Heart right ventricle (tissue), 16 donors: Measurements from ENCODE around the gene GNPDA1. TPM values are rescaled to one million over a fixed set of nuclear protein-coding genes. Genes with fewer than 3 reads are reported as not detected.
"Not testable (repeated sequence)": the region's sequence is repeated elsewhere in the genome, so short reads cannot be mapped to it uniquely, and the experiment has no call there.

Experiments used
- ATAC-seq, 8 donors: fragments of 200-7000 bp; cut with Tn5 transposase; one replicate each; pipeline ENCODE4 v1.9.1; 2020; ENCODE audit warnings: mild to moderate bottlenecking in 8 of 8, moderate library complexity in 8 of 8, moderate number of reproducible peaks in 1 of 8
- DNase-seq, 2 donors: peaks; one replicate each; pipeline ENCODE4 v3.0.0-alpha.2; 2020
- H3K27ac ChIP-seq, 10 donors: fragments of 200-600 bp; sonication (generic) in 2 of 10; one replicate each; pipeline versions ENCODE4 v1.5.0 to v1.8.0; 2020 to 2022; ENCODE audit warnings: mild to moderate bottlenecking in 3 of 10
- H3K27me3 ChIP-seq, 7 donors: fragments of 200-600 bp; one replicate each; pipeline ENCODE4 v1.8.0; 2021 to 2022; ENCODE audit warnings: mild to moderate bottlenecking in 2 of 7
- H3K36me3 ChIP-seq, 9 donors: fragments of 200-600 bp; sonication (generic) in 1 of 9; one replicate each; pipeline versions ENCODE4 v1.5.0 to v1.8.0; 2020 to 2022; ENCODE audit warnings: mild to moderate bottlenecking in 2 of 9
- H3K4me1 ChIP-seq, 9 donors: fragments of 200-600 bp; sonication (generic) in 1 of 9; one replicate each; pipeline versions ENCODE4 v1.5.0 to v1.8.0; 2020 to 2022; ENCODE audit warnings: mild to moderate bottlenecking in 4 of 9
- H3K4me3 ChIP-seq, 10 donors: fragments of 200-600 bp; sonication (generic) in 2 of 10; one replicate each; pipeline versions ENCODE4 v1.5.0 to v1.8.0; 2020 to 2022; ENCODE audit warnings: mild to moderate bottlenecking in 7 of 10, moderate library complexity in 2 of 10
- H3K9me3 ChIP-seq, 11 donors: fragments of 200-600 bp in 10 of 11; sonication (generic) in 2 of 11; one replicate each; pipeline versions ENCODE4 v1.5.0 to v1.8.0; 2013 to 2022; ENCODE audit warnings: mild to moderate bottlenecking in 2 of 11, control low read depth in 1 of 11, moderate library complexity in 1 of 11
- WGBS, 2 donors: extraction: QIAGEN DNeasy Blood & Tissue Kit; methylation state at CpG; one replicate each; pipeline ENCODE4 v1.1.7; 2013; ENCODE audit warnings: inconsistent platforms in 1 of 2; 5-methylcytosine and 5-hydroxymethylcytosine counted together
- intact Hi-C, 10 donors: fragments of 100-400 bp; cut with DNase I; formaldehyde crosslinking; loops; one replicate each; pipeline versions ENCODE4 v1.11.1 to v1.14.2; 2022
- polyA plus RNA-seq, 2 donors: library from polyadenylated mRNA; stranded (reverse); fragments of 200-250 nt; gene quantifications; one replicate each; pipeline ENCODE4 v1.2.3, GENCODE V29; 2013
- total RNA-seq, 10 donors: library from RNA; stranded (reverse); fragmentation: NEBNext Ultra II Directional in 3 of 10; extraction: Animal tissue kit (Norgen Biotek cat#: 25700) in 3 of 10; gene quantifications; one replicate each; pipeline versions ENCODE4 v1.2.1 to v1.2.4, GENCODE V29; 2021 to 2023
- TF ChIP-seq, protein P1 (sequence below), 9 donors: fragments of 200-600 bp; sonication (generic) in 2 of 9; IDR thresholded peaks; one replicate each; pipeline versions ENCODE4 v1.5.0 to v1.8.0; 2021 to 2022; ENCODE audit warnings: antibody characterized with exemption in 9 of 9, mild to moderate bottlenecking in 5 of 9, moderate library complexity in 1 of 9
- donor health status: Arrhythmogenic right ventricular cardiomyopathy.
- donor health status: ischemic (EF 13 %, LVEDD 7.1; RV severe dilation, severe dysfunction).
- donor health status: healthy with polysubstance abuse.
- donor health status: DM: no; HTN: yes; CAD: no.
- donor health status: DM: no; HTN: no; CAD: no.
- donor health status: ischemic (EF 25% LVEDD 6.9; RV normal size, moderate dysfunction).
- donor health status: ischemic (EF 25% LVEDD 5.7; RV mildly dilated, moderate dysfunction).
- donor health status: healthy.
- donor health status: DM: yes; HTN: yes; CAD: no.
- donor health status: Ischemic cardiomyopathy.
- donor health status: ischemic (EF 35%, LVEDD 5.7; RV mildly dilated, moderate dysfunction).
- donor health status: nonischemic (EF 11% LVEDD 7.7; RV severe dilation, severe dysfunction).
- donor health status: DM: yes; HTN: yes; CAD: no.
- donor health status: PGD.
- donor health status: ischemic (EF 29% LVEDD 5.4; RV normal size, mild dysfunction).
- donor health status: nonischemic (EF 23%, LVEDD 6.1; RV moderate dilation, normal function).

GNPDA1 gene
- total and polyA plus RNA-seq, 12 donors = 11.6 to 24.3 (median 20.3) TPM

- H3K4me3 ChIP-seq = no peak overlapping the region
- intact Hi-C loops = no loop called here
- ATAC-seq (no peak), DNase-seq (no peak)
- H3K9me3 ChIP-seq = no peaks in the 10 kb centered on the region
- H3K4me1 ChIP-seq = peaks cover 0 to 8% (median 0%) of the 10 kb centered on the region in 9 donors
- no peak overlapping the region for H3K27ac ChIP-seq
- no peaks in the 10 kb centered on the region for H3K27me3 ChIP-seq
- TF ChIP-seq, protein P1, sequence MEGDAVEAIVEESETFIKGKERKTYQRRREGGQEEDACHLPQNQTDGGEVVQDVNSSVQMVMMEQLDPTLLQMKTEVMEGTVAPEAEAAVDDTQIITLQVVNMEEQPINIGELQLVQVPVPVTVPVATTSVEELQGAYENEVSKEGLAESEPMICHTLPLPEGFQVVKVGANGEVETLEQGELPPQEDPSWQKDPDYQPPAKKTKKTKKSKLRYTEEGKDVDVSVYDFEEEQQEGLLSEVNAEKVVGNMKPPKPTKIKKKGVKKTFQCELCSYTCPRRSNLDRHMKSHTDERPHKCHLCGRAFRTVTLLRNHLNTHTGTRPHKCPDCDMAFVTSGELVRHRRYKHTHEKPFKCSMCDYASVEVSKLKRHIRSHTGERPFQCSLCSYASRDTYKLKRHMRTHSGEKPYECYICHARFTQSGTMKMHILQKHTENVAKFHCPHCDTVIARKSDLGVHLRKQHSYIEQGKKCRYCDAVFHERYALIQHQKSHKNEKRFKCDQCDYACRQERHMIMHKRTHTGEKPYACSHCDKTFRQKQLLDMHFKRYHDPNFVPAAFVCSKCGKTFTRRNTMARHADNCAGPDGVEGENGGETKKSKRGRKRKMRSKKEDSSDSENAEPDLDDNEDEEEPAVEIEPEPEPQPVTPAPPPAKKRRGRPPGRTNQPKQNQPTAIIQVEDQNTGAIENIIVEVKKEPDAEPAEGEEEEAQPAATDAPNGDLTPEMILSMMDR (IDR thresholded peaks at IDR 0.05) = no peak
- no peaks in the 10 kb centered on the region for H3K36me3 ChIP-seq
- 91 to 92% methylated on average over 13 of the region's 13 CpGs for WGBS, 2 donors
Observed at GRCh38 chr5:142036918-142037317, 24.1 kb upstream of the GNPDA1 start.

DNA sequence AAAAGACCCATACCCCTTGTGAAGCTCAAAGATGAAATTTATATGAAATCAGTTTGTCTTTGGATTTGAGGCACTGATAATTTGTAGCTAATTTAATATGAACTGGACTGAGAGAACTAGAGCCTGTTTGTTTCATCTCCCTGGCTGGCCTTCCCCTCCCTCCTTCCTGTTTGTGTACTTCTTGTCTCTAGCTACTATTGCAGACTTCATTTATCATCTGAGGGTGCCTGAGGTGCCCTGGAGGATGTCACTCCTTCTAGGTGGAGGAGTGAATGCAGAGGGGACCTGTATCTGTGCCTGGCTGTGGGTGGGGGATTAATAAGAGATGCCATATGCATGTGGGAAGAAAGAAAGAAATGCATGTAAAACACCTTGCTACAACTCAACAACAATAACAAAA is 22.2 kb upstream of the GNPDA1 start:
- TF ChIP-seq, protein P1 (IDR thresholded peaks at IDR 0.05) = no peak
- intact Hi-C loops = no loop called here
- Histone ChIP-seq H3K27ac (no peak overlapping the region), H3K27me3 (no peaks in the 10 kb centered on the region), H3K4me3 (no peak overlapping the region), H3K36me3 (no peaks in the 10 kb centered on the region), H3K9me3 (no peaks in the 10 kb centered on the region), H3K4me1 (peaks cover 0 to 8% (median 0%) of the 10 kb centered on the region in 9 donors)
- no peak for DNase-seq
- no peak for ATAC-seq

DNA sequence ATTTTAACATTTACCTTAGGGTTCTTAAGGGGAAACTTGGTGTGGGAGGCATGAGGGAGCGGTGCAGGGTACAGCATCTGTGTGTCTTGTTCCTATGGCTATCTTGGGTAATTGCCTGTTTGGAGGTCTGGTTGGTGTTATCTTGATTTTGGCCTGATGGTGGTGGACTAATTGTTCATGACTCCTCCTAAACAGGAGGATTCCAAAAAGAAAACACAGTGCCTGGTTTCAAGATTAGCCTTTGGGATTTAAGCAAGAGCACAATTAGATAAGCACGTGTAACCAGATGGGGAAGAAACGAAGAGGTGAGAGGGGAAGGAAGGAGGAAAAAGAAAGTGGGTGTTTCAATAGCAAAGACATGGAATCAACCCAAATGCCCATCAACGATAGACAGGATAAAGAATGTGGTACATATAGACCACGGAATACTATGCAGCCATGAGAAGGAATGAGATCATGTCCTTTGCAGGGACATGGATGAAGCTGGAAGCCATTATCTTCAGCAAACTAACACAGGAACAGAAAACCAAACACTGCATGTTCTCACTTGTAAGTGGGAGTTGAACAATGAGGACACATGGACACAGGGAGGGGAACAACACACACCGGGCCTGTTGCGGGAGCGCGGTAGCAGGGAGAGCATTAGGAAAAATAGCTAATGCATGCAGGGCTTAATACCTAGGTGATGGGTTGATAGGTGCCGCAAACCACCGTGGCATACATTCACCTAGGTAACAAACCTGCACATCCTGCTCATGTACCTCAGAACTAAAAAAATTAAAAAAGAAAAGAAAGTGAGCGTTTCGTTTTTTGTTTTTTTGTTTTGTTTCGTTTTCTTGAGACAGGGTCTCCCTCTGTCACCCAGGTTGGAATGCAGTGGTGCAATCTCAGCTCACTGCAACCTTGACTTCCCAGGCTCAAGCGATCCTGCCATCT is 21.1 kb upstream of the GNPDA1 start:
- ATAC-seq, H3K4me1 ChIP-seq, H3K36me3 ChIP-seq, H3K27ac ChIP-seq, H3K4me3 ChIP-seq, H3K27me3 ChIP-seq, H3K9me3 ChIP-seq, intact Hi-C loops, DNase-seq: not testable (repeated sequence)
- 89 to 91% methylated on average over 15 of the region's 15 CpGs for WGBS, 2 donors

DNA sequence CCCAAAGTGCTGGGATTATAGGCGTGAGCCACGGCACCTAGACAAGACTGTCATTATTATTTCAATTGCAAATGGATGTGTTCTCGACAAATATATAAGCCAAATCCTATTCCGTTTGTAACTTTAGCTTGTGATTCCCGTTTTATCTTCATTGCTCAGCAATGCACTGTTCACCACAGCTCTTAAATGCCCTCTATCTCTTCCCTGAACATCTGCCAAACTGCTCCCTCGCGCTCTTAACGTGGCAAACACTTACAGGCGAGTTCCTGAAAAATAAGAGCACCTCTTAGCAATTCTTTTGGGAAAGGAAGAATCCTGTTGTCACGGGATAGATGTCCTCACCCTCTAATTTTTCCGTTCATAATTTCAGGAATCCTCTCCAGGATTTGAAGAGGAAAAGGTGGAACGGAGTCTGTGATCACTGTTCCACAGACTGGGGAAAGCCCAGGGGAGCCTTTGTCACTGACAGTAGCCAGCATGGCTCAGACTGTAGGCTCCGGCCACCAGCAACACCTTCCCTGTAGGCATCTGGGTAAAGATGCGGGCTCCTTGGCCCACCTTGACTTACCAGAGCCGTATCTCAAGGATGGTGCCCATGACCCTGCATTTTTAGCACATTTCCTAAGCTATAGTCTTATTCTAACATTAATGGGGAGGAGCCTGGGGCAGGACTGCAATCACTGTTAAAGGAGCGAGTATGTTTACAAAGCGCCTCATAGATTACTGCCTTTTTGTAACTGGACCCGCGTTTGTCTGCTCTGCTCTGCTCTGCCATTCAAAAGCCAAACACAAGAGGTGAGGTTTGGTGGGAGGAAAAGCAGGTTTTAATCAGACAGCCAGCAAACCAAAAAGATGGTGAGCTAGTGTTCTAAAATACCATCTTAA is 20.2 kb upstream of the GNPDA1 start:
- DNase-seq (peak in 1 of 2 donors; percentile 20), ATAC-seq (peak in 3 of 8 donors; percentile 44 to 81 (median 53))
- Histone ChIP-seq H3K4me1 (peaks cover 0 to 8% (median 0%) of the 10 kb centered on the region in 9 donors), H3K27ac (no peak overlapping the region), H3K27me3 (no peaks in the 10 kb centered on the region), H3K4me3 (no peak overlapping the region), H3K9me3 (no peaks in the 10 kb centered on the region), H3K36me3 (no peaks in the 10 kb centered on the region)
- intact Hi-C loops = no loop called here
- TF ChIP-seq, protein P1 (IDR thresholded peaks at IDR 0.05) = no peak
- WGBS, 2 donors = 49 to 55% methylated on average over 19 of the region's 19 CpGs
